BLaER1 treated with 17β-estradiol and CSF1 and Interleukin-3, amounts not matched to agents 10 nM and 100 nM (cell line): ENCODE results near the gene GPC6.

ENCODE experiments used
- H3K27ac ChIP-seq, 11 experiments: shearing (Covaris generic); formaldehyde crosslinking; 2 replicates each; pipeline ENCODE4 v1.8.1; 2022
- H3K27me3 ChIP-seq, 11 experiments: shearing (Covaris generic); formaldehyde crosslinking; 2 replicates each; pipeline ENCODE4 v1.8.1; 2022
- H3K36me3 ChIP-seq, 11 experiments: shearing (Covaris generic); formaldehyde crosslinking; 2 replicates each; pipeline ENCODE4 v1.8.1; 2022
- H3K4me1 ChIP-seq, 10 experiments: shearing (Covaris generic); formaldehyde crosslinking; 2 replicates each; pipeline ENCODE4 v1.8.1; 2022
- H3K4me2 ChIP-seq, 11 experiments: shearing (Covaris generic); formaldehyde crosslinking; 2 replicates each; pipeline ENCODE4 v1.8.1; 2022
- H3K4me3 ChIP-seq, 10 experiments: shearing (Covaris generic); formaldehyde crosslinking; 2 replicates each; pipeline ENCODE4 v1.8.1; 2022
- H3K9ac ChIP-seq, 11 experiments: shearing (Covaris generic); formaldehyde crosslinking; 2 replicates each; pipeline ENCODE4 v1.8.1; 2022
- H3K9me3 ChIP-seq, 11 experiments: shearing (Covaris generic); formaldehyde crosslinking; replicated peaks in 1 of 11; 2 replicates each; pipeline ENCODE4 v1.8.1; 2022
- H4K20me1 ChIP-seq, 11 experiments: shearing (Covaris generic); formaldehyde crosslinking; 2 replicates each; pipeline ENCODE4 v1.8.1; 2022
- Cebpa-rat ChIP-seq, 11 experiments: shearing (Covaris generic); IDR thresholded peaks; 2 replicates each; pipeline ENCODE4 v1.8.1; 2022

GPC6 gene

GRCh38 chr13:93941444-93941843 lies 714.8 kb downstream of the GPC6 start:
- Histone ChIP-seq H3K9ac (no peak overlapping the region), H3K27me3 (no peaks in the 10 kb centered on the region), H4K20me1 (no peaks in the 10 kb centered on the region), H3K27ac (no peak overlapping the region), H3K9me3 (no peaks in the 10 kb centered on the region), H3K4me2 (no peak overlapping the region), H3K36me3 (no peaks in the 10 kb centered on the region), H3K4me3 (no peak overlapping the region), H3K4me1 (peaks cover 0 to 20% (median 1%) of the 10 kb centered on the region in 10 experiments; a peak in 13 of 20 replicates)
- TF ChIP-seq Cebpa-rat (IDR thresholded peaks at IDR 0.05): no peak

- Histone ChIP-seq H3K4me3 (no peak overlapping the region), H3K36me3 (no peaks in the 10 kb centered on the region), H4K20me1 (no peaks in the 10 kb centered on the region), H3K4me1 (peaks cover 4 to 25% (median 7%) of the 10 kb centered on the region in 10 experiments; a peak in 19 of 20 replicates), H3K9ac (no peak overlapping the region), H3K9me3 (no peaks in the 10 kb centered on the region), H3K27ac (no peak overlapping the region), H3K27me3 (no peaks in the 10 kb centered on the region), H3K4me2 (no peak overlapping the region)
- no peak for TF ChIP-seq Cebpa-rat (IDR thresholded peaks at IDR 0.05)
These were observed 715.4 kb downstream of the GPC6 start for GRCh38 chr13:93942016-93942415.

GRCh38 chr13:93945621-93946020 lies 719.0 kb downstream of the GPC6 start:
- Histone ChIP-seq H3K4me3 (no peak overlapping the region), H3K9me3 (no peaks in the 10 kb centered on the region), H3K4me2 (peak overlapping the region in 3 of 11 experiments; percentile 2 to 48 (median 45); a peak in 4 of 22 replicates), H3K27ac (peak overlapping the region in 1 of 11 experiments; percentile 36; a peak in 1 of 22 replicates), H3K9ac (no peak overlapping the region), H3K27me3 (no peaks in the 10 kb centered on the region), H3K36me3 (no peaks in the 10 kb centered on the region), H3K4me1 (peaks cover 11 to 33% (median 23%) of the 10 kb centered on the region in 10 experiments), H4K20me1 (no peaks in the 10 kb centered on the region)
- no peak for TF ChIP-seq Cebpa-rat (IDR thresholded peaks at IDR 0.05)

GRCh38 chr13:93946994-93947393 lies 720.4 kb downstream of the GPC6 start:
- Histone ChIP-seq H3K36me3 (no peaks in the 10 kb centered on the region), H3K4me1 (peaks cover 21 to 47% (median 33%) of the 10 kb centered on the region in 10 experiments), H3K9me3 (no peaks in the 10 kb centered on the region), H3K27me3 (no peaks in the 10 kb centered on the region), H3K4me2 (peak overlapping the region; percentile 17 to 77 (median 64); a peak in 17 of 22 replicates), H4K20me1 (no peaks in the 10 kb centered on the region), H3K4me3 (no peak overlapping the region), H3K9ac (no peak overlapping the region), H3K27ac (no peak overlapping the region; a peak in 1 of 22 replicates)
- TF ChIP-seq Cebpa-rat (IDR thresholded peaks at IDR 0.05): no peak

- H4K20me1 ChIP-seq: no peaks in the 10 kb centered on the region
- H3K36me3 ChIP-seq: no peaks in the 10 kb centered on the region
- no peaks in the 10 kb centered on the region for H3K9me3 ChIP-seq
- H3K9ac ChIP-seq: peak overlapping the region in 3 of 11 experiments; percentile 9 to 43 (median 20); a peak in 1 of 22 replicates
- no peaks in the 10 kb centered on the region for H3K27me3 ChIP-seq
- peak overlapping the region; percentile 23 to 77 (median 64); a peak in 20 of 22 replicates for H3K4me2 ChIP-seq
- no peak overlapping the region; a peak in 1 of 20 replicates for H3K4me3 ChIP-seq
- TF ChIP-seq Cebpa-rat (IDR thresholded peaks at IDR 0.05): no peak
- peaks cover 21 to 51% (median 34%) of the 10 kb centered on the region in 10 experiments for H3K4me1 ChIP-seq
- H3K27ac ChIP-seq: peak overlapping the region in 4 of 11 experiments; percentile 5 to 27 (median 12); a peak in 3 of 22 replicates
These were observed 721.0 kb downstream of the GPC6 start for GRCh38 chr13:93947651-93948050.

GRCh38 chr13:93948162-93948922 lies 721.7 kb downstream of the GPC6 start:
- Histone ChIP-seq H3K4me3 (no peak overlapping the region), H4K20me1 (no peaks in the 10 kb centered on the region), H3K4me1 (peaks cover 21 to 51% (median 34%) of the 10 kb centered on the region in 10 experiments), H3K9ac (no peak overlapping the region), H3K27ac (no peak overlapping the region; a peak in 1 of 22 replicates), H3K4me2 (peak overlapping the region in 7 of 11 experiments; percentile 12 to 77 (median 64); a peak in 10 of 22 replicates), H3K9me3 (no peaks in the 10 kb centered on the region), H3K27me3 (no peaks in the 10 kb centered on the region), H3K36me3 (no peaks in the 10 kb centered on the region)
- TF ChIP-seq Cebpa-rat (IDR thresholded peaks at IDR 0.05): no peak

- no peak overlapping the region for H3K4me3 ChIP-seq
- no peaks in the 10 kb centered on the region for H4K20me1 ChIP-seq
- H3K4me2 ChIP-seq: peak overlapping the region in 8 of 11 experiments; percentile 36 to 70 (median 60); a peak in 10 of 22 replicates
- no peaks in the 10 kb centered on the region for H3K36me3 ChIP-seq
- TF ChIP-seq Cebpa-rat (IDR thresholded peaks at IDR 0.05): no peak
- H3K4me1 ChIP-seq: peaks cover 20 to 37% (median 32%) of the 10 kb centered on the region in 10 experiments
- peak overlapping the region in 4 of 11 experiments; percentile 50 to 62 (median 50); a peak in 5 of 22 replicates for H3K27ac ChIP-seq
- no peak overlapping the region for H3K9ac ChIP-seq
- H3K9me3 ChIP-seq: no peaks in the 10 kb centered on the region
- H3K27me3 ChIP-seq: no peaks in the 10 kb centered on the region
These were observed 724.5 kb downstream of the GPC6 start for GRCh38 chr13:93951108-93951507.

- TF ChIP-seq Cebpa-rat (IDR thresholded peaks at IDR 0.05): no peak
- Histone ChIP-seq H3K36me3 (no peaks in the 10 kb centered on the region), H3K4me3 (no peak overlapping the region), H3K27me3 (no peaks in the 10 kb centered on the region), H3K4me2 (peak overlapping the region; percentile 24 to 70 (median 57); a peak in 20 of 22 replicates), H3K9me3 (no peaks in the 10 kb centered on the region), H4K20me1 (no peaks in the 10 kb centered on the region), H3K4me1 (peaks cover 16 to 31% (median 26%) of the 10 kb centered on the region in 10 experiments), H3K27ac (peak overlapping the region in 8 of 11 experiments; percentile 40 to 62 (median 50); a peak in 13 of 22 replicates), H3K9ac (no peak overlapping the region)
These were observed 725.3 kb downstream of the GPC6 start for GRCh38 chr13:93951951-93952350.

- Histone ChIP-seq H3K27me3 (no peaks in the 10 kb centered on the region), H3K4me3 (no peak overlapping the region), H3K9me3 (peaks cover 0 to 5% (median 0%) of the 10 kb centered on the region in 11 experiments; a peak in 1 of 22 replicates), H3K4me2 (no peak overlapping the region), H3K4me1 (peaks cover 9 to 17% (median 11%) of the 10 kb centered on the region in 10 experiments), H4K20me1 (no peaks in the 10 kb centered on the region), H3K36me3 (no peaks in the 10 kb centered on the region), H3K27ac (no peak overlapping the region), H3K9ac (no peak overlapping the region)
- TF ChIP-seq Cebpa-rat (IDR thresholded peaks at IDR 0.05): no peak
These were observed 727.2 kb downstream of the GPC6 start for GRCh38 chr13:93953841-93954240.
